Hepatocyte (in vitro differentiated cells): ENCODE results near the gene IRS2.

Experiments used
- EZH2 ChIP-seq: fragments of 200-600 bp; sonication (generic); IDR thresholded peaks from 2 replicates; pipeline ENCODE4 v1.6.1; 2016; ENCODE audit warnings: antibody characterized with exemption, mild to moderate bottlenecking, borderline replicate concordance
- TF ChIP-seq, protein P1 (sequence below): fragments of 200-600 bp; sonication (generic); IDR thresholded peaks from 2 replicates; pipeline ENCODE4 v1.5.1; 2016; ENCODE audit warnings: antibody characterized with exemption, mild to moderate bottlenecking; ENCODE audit not compliant: poor library complexity

GRCh38 chr13:109783447-109783814 is 3.0 kb downstream of the IRS2 start:
- TF ChIP-seq, protein P1, sequence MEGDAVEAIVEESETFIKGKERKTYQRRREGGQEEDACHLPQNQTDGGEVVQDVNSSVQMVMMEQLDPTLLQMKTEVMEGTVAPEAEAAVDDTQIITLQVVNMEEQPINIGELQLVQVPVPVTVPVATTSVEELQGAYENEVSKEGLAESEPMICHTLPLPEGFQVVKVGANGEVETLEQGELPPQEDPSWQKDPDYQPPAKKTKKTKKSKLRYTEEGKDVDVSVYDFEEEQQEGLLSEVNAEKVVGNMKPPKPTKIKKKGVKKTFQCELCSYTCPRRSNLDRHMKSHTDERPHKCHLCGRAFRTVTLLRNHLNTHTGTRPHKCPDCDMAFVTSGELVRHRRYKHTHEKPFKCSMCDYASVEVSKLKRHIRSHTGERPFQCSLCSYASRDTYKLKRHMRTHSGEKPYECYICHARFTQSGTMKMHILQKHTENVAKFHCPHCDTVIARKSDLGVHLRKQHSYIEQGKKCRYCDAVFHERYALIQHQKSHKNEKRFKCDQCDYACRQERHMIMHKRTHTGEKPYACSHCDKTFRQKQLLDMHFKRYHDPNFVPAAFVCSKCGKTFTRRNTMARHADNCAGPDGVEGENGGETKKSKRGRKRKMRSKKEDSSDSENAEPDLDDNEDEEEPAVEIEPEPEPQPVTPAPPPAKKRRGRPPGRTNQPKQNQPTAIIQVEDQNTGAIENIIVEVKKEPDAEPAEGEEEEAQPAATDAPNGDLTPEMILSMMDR = no peak
- no peak for TF ChIP-seq EZH2
